Endothelial cell of umbilical vein (primary cell): ENCODE data around the gene CCRL2. TPM values are rescaled to one million over a fixed set of nuclear protein-coding genes. Genes with fewer than 3 reads are reported as not detected.

Source experiments
- BruUV-seq: library from RNA; stranded (reverse); fragments of 400-500 nt; replicated peaks from 2 replicates; lab custom pipeline; 2021; lab: Mats Ljungman, UMichigan
- CTCF ChIA-PET: fragments of 300-600, 350-600 bp; sonication (Branson Sonifier 250); formaldehyde crosslinking; loops from one replicate; lab custom pipeline; 2021; ENCODE audit warnings: antibody characterized with exemption, inconsistent platforms; lab: Charles Lee
- POLR2A ChIA-PET: fragments of 300-600, 350-600 bp; sonication (Branson Sonifier 250); formaldehyde crosslinking; loops from one replicate; lab custom pipeline; 2021; ENCODE audit warnings: antibody characterized with exemption, inconsistent platforms; lab: Charles Lee
- DNase-seq: peaks from one replicate; pipeline ENCODE4 v3.0.0-alpha.2; 2011; ENCODE audit warnings: low read depth, low spot score
- FAIRE-seq: peaks from 2 replicates; lab custom pipeline; 2011; peaks lifted over from hg19 to GRCh38; lab: Jason Lieb, UNC
- H2AFZ ChIP-seq: 2 replicates; pipeline ENCODE4 v1.6.0; 2012; ENCODE audit warnings: low read depth, low read length, control low read depth, inconsistent platforms
- H3K27ac ChIP-seq: 2 replicates; pipeline ENCODE4 v1.5.1; 2011; ENCODE audit warnings: low read depth, mild to moderate bottlenecking, control low read depth, low read length, moderate library complexity; ENCODE audit not compliant: insufficient read depth
- H3K27me3 ChIP-seq, 2 experiments: 2 replicates each; pipeline versions ENCODE4 v1.6.0 to v1.6.1; 2011; ENCODE audit warnings: low read length in 2 of 2, mixed read lengths in 1 of 2; ENCODE audit not compliant: control insufficient read depth in 2 of 2, insufficient read depth in 2 of 2
- H3K36me3 ChIP-seq, 2 experiments: 2 replicates in 1 of 2; 3 replicates in 1 of 2; pipeline ENCODE4 v1.5.1; 2011; ENCODE audit warnings: low read length in 2 of 2, mild to moderate bottlenecking in 1 of 2, moderate library complexity in 1 of 2; ENCODE audit not compliant: control insufficient read depth in 2 of 2, insufficient read depth in 2 of 2; ENCODE audit errors: extremely low read depth in 1 of 2
- H3K4me1 ChIP-seq: 3 replicates; pipeline ENCODE4 v1.5.1; 2011; ENCODE audit warnings: mild to moderate bottlenecking, low read length; ENCODE audit not compliant: control insufficient read depth, insufficient read depth; ENCODE audit errors: extremely low read depth
- H3K4me2 ChIP-seq: 2 replicates; pipeline ENCODE4 v1.6.1; 2011; ENCODE audit warnings: low read length, control low read depth, mixed read lengths; ENCODE audit not compliant: insufficient read depth
- H3K4me3 ChIP-seq, 3 experiments: fragments of 200-600 bp in 1 of 3; sonication (generic), shearing (Covaris generic) in 1 of 3; replicated peaks in 1 of 3; 2 replicates each; pipeline ENCODE4 v1.5.1; 2011 to 2016; ENCODE audit warnings: control low read depth in 3 of 3, low read length in 3 of 3, mild to moderate bottlenecking in 2 of 3, inconsistent platforms in 1 of 3, low read depth in 1 of 3, moderate library complexity in 1 of 3; ENCODE audit not compliant: insufficient read depth in 1 of 3
- H3K79me2 ChIP-seq: 2 replicates; pipeline ENCODE4 v1.6.0; 2012; ENCODE audit warnings: low read length, inconsistent platforms; ENCODE audit not compliant: control insufficient read depth, insufficient read depth
- H3K9ac ChIP-seq: replicated peaks from 2 replicates; pipeline ENCODE3; 2011; ENCODE audit warnings: low read length, control low read depth; ENCODE audit not compliant: insufficient read depth; ENCODE audit errors: extremely low read depth
- H3K9me1 ChIP-seq: replicated peaks from 3 replicates; pipeline ENCODE4 v1.6.0; 2011; ENCODE audit warnings: mild to moderate bottlenecking, low read length; ENCODE audit not compliant: control insufficient read depth, insufficient read depth; ENCODE audit errors: extremely low read depth
- H3K9me3 ChIP-seq: replicated peaks from 2 replicates; pipeline ENCODE4 v1.5.1; 2012; ENCODE audit warnings: low read length, inconsistent platforms; ENCODE audit not compliant: control insufficient read depth, insufficient read depth
- H4K20me1 ChIP-seq: replicated peaks from 2 replicates; pipeline ENCODE3; 2011; ENCODE audit warnings: mild to moderate bottlenecking, low read length; ENCODE audit not compliant: control insufficient read depth, insufficient read depth; ENCODE audit errors: extremely low read depth
- CTCF ChIP-seq, 2 donors: IDR thresholded peaks; 1 replicate in 1 of 2; 2 replicates in 1 of 2; pipeline ENCODE4 v1.5.1; 2011; ENCODE audit warnings: low read length in 2 of 2, mild to moderate bottlenecking in 2 of 2, moderate library complexity in 2 of 2, control low read depth in 1 of 2, inconsistent platforms in 1 of 2, low read depth in 1 of 2; ENCODE audit not compliant: insufficient read depth in 1 of 2; ENCODE audit errors: extremely low read depth in 1 of 2
- JUN ChIP-seq: IDR thresholded peaks from 2 replicates; pipeline ENCODE4 v1.6.1; 2011; ENCODE audit warnings: borderline replicate concordance, low read depth; ENCODE audit not compliant: insufficient read length, insufficient read depth
- POLR2AphosphoS5 ChIP-seq: IDR thresholded peaks from 2 replicates; pipeline ENCODE4 v1.6.1; 2012; ENCODE audit warnings: low read depth, mild to moderate bottlenecking, control low read depth, low read length, moderate library complexity; ENCODE audit not compliant: insufficient read depth
- dilution Hi-C: fragments of 300-500 bp; cut with MboI; formaldehyde crosslinking; loops from one replicate; pipeline ENCODE4 v1.15.0; 2019; ENCODE audit warnings: low sequenced_read_pairs; ENCODE audit not compliant: extremely low pct_ligation_motif_present
- intact Hi-C: fragments of 100-400 bp; cut with micrococcal nuclease; formaldehyde crosslinking; loops from one replicate; pipeline ENCODE4 v1.10.0; 2022
- polyA plus RNA-seq, 4 experiments: library from polyadenylated mRNA; depleted of rRNA in 3 of 4; stranded (reverse) in 3 of 4; unstranded in 1 of 4; fragments of >200 nt; gene quantifications; 2 replicates each; pipeline versions ENCODE4 v1.2.1 to v1.2.3, GENCODE V29; 2011 to 2012; ENCODE audit warnings: missing spikeins in 1 of 4
- total RNA-seq: library from RNA; stranded (reverse); gene quantifications from 2 replicates; pipeline ENCODE4 v1.2.3, GENCODE V29; 2021

CCRL2 gene
- total and polyA plus RNA-seq, 2 donors (not counting 3 experiments of a cell fraction or from before 2014, with no cell fraction given): 6.4 to 6.6 TPM

- TF ChIP-seq JUN (no peak), CTCF (IDR thresholded peaks at IDR 0.05; ENCODE audit: extremely low read depth in 1 of 2, insufficient read depth in 1 of 2, low read depth in 1 of 2, low read length in 2 of 2) (no peak)
Observed at GRCh38 chr3:46413951-46414350, 6.9 kb downstream of the CCRL2 start.

GRCh38 chr3:46414739-46415138 is 7.7 kb downstream of the CCRL2 start:
- Histone ChIP-seq H2AFZ (no peak overlapping the region), H4K20me1 (no peaks in the 10 kb centered on the region), H3K27me3 (no peaks in the 10 kb centered on the region), H3K4me2 (no peak overlapping the region), H3K9ac (no peak overlapping the region), H3K4me3 (no peak overlapping the region), H3K9me1 (no peaks in the 10 kb centered on the region), H3K9me3 (no peaks in the 10 kb centered on the region), H3K36me3 (no peaks in the 10 kb centered on the region), H3K4me1 (peaks cover 21% of the 10 kb centered on the region), H3K27ac (no peak overlapping the region), H3K79me2 (no peaks in the 10 kb centered on the region)
- ChIA-PET CTCF (interaction anchor here (1.0 to 2.0 kb wide), 2 partner anchors 12 to 138 kb away, joined by 3 to 4 read pairs; no protein-coding TSS in a partner anchor), POLR2A (no interaction called here)
- no TSS peak for BruUV-seq
- intact Hi-C loops (loop anchor here (5.0 kb wide), 1 partner anchor 417 kb away; the partner anchor contains the start of gene FYCO1), dilution Hi-C loops (no loop called here)
- TF ChIP-seq POLR2AphosphoS5: no peak
- no peak for TF ChIP-seq CTCF (IDR thresholded peaks at IDR 0.05; ENCODE audit: extremely low read depth in 1 of 2, insufficient read depth in 1 of 2, low read depth in 1 of 2, low read length in 2 of 2)
- DNase-seq (no peak), FAIRE-seq (no peak)

More at GRCh38 chr3:46413951-46414350, 6.9 kb downstream of the CCRL2 start:
- dilution Hi-C loops: no loop called here
- Histone ChIP-seq H3K79me2 (no peaks in the 10 kb centered on the region), H2AFZ (no peak overlapping the region), H3K9me3 (no peaks in the 10 kb centered on the region), H3K4me3 (no peak overlapping the region), H4K20me1 (no peaks in the 10 kb centered on the region), H3K36me3 (no peaks in the 10 kb centered on the region), H3K27me3 (no peaks in the 10 kb centered on the region), H3K9me1 (no peaks in the 10 kb centered on the region), H3K4me1 (peaks cover 21% of the 10 kb centered on the region), H3K9ac (no peak overlapping the region), H3K27ac (no peak overlapping the region), H3K4me2 (no peak overlapping the region)
- BruUV-seq: no TSS peak
- POLR2A ChIA-PET: no interaction called here
- FAIRE-seq: no peak
- DNase-seq: no peak
- CTCF ChIA-PET: interaction anchor here (1.4 to 2.0 kb wide), 2 partner anchors 13 to 137 kb away, joined by 4 to 7 read pairs; no protein-coding TSS in a partner anchor
- intact Hi-C loops: loop anchor here (5.0 kb wide), 1 partner anchor 417 kb away; the partner anchor contains the start of gene FYCO1
